Fibroblast of pulmonary artery (primary cell): ENCODE results near the gene COL26A1.

Source experiments
- DNase-seq: peaks from one replicate; pipeline ENCODE4 v3.0.0-alpha.2; 2010; ENCODE audit warnings: low read depth
- H3K4me3 ChIP-seq: replicated peaks from 2 replicates; pipeline ENCODE4 v1.5.1; 2011; ENCODE audit warnings: low read depth, mild to moderate bottlenecking, control low read depth, low read length, moderate library complexity
- TF ChIP-seq, protein P1 (sequence below): IDR thresholded peaks from 2 replicates; pipeline ENCODE4 v1.5.1; 2011; ENCODE audit warnings: mild to moderate bottlenecking, control low read depth, low read length, inconsistent platforms; ENCODE audit errors: missing control alignments

The COL26A1 gene

DNA sequence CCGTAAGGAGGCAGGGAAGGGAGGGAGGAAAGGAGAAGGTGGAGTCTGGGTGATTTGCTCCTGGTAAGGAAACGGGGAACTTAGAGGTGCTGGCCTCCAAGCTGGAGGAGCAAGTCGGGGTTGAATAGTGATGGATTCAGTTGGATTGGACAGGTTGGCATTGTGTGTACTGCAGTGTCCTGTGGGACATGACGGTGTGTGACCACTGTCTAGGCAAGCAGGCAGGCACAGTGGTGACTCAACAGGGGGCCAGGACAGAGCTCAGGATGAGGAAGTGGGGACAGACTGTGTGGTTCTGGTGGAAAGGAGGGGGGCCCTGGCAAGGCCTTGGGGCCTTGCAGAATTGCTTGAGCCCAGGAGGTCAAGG, 48.8 kb downstream of the COL26A1 start:
- TF ChIP-seq, protein P1, sequence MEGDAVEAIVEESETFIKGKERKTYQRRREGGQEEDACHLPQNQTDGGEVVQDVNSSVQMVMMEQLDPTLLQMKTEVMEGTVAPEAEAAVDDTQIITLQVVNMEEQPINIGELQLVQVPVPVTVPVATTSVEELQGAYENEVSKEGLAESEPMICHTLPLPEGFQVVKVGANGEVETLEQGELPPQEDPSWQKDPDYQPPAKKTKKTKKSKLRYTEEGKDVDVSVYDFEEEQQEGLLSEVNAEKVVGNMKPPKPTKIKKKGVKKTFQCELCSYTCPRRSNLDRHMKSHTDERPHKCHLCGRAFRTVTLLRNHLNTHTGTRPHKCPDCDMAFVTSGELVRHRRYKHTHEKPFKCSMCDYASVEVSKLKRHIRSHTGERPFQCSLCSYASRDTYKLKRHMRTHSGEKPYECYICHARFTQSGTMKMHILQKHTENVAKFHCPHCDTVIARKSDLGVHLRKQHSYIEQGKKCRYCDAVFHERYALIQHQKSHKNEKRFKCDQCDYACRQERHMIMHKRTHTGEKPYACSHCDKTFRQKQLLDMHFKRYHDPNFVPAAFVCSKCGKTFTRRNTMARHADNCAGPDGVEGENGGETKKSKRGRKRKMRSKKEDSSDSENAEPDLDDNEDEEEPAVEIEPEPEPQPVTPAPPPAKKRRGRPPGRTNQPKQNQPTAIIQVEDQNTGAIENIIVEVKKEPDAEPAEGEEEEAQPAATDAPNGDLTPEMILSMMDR, result no peak
- no peak overlapping the region for H3K4me3 ChIP-seq
- DNase-seq, result no peak

DNA sequence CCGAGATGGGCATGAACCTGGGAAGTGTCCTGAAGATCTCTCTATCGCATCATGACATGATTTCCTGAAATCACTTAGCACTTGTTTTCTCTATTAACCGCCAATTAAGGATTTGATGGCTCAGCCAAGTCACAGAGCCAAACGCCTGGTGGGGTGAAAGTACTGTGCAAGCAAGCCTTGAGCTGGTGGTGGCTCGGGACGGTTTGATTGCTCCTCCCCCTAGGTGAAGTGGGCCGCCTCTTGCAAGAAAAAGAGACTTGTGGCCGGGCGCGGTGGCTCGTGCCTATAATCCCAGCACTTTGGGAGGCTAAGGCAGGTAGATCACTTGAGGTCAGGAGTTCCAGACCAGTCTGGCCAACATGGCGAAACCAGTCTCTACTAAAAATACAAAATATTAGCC, 50.3 kb downstream of the COL26A1 start:
- no peak for DNase-seq
- H3K4me3 ChIP-seq, result no peak overlapping the region
- TF ChIP-seq, protein P1, result no peak

DNA sequence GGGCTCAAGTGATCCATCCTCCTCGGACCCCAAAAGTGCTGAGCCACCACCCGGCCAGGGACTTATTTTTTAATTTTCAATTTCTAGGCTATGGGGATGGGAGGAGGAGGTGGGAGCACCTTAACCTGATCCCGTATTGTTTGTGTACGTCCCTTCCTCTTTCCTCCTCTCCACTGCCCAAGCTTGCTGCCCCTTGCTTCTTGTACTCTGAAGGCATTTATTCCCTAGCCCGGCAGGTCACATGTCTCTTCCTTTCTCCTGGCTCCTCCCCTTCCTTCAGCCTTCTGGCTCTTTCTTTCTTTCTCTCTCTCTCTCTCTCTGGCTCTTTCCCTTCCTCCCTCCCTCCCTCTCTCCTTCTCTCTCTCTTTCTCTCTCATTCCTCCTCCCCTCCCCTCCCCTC, 56.0 kb downstream of the COL26A1 start:
- TF ChIP-seq, protein P1, result no peak
- no peak overlapping the region for H3K4me3 ChIP-seq
- DNase-seq, result no peak

DNA sequence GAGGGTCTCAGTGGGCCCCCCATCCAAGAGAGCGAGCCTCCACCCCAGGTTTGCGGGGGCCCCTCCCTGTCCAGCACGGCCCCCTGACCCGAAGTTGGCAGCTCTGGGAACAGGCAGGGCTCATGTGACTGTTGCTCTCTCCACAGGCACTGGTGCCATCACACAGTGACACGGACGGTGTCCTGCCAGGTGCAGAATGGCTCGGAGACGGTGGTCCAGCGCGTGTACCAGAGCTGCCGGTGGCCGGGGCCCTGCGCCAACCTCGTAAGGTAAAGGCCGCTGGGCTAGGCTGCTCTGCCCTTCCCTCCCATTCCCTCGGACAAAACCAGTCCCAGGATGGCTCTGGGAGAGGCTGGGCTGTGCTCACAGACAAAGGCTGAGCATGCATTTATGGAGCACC, 57.2 kb downstream of the COL26A1 start:
- DNase-seq, result no peak
- TF ChIP-seq, protein P1, result no peak
- H3K4me3 ChIP-seq, result no peak overlapping the region

DNA sequence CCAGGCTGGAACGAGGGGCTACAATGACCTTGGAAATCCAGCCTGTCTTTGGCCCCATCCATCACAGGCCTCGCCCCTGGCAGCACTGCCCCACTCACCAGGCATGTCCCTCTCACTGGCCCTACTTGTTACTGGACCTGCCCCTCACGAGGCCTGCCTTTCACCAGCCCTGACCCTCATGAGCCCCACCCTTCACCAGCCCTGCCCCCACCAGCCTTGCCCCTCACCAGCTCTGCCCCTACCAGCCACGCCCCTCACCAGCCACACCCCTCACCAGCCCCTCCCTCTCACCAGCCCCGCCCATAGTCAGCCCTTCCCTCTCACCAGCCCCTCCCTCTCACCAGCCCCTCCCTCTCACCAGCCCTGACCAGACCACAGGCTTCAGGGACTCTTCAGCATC, 57.8 kb downstream of the COL26A1 start:
- H3K4me3 ChIP-seq, result no peak overlapping the region
- TF ChIP-seq, protein P1, result no peak
- DNase-seq, result no peak

DNA sequence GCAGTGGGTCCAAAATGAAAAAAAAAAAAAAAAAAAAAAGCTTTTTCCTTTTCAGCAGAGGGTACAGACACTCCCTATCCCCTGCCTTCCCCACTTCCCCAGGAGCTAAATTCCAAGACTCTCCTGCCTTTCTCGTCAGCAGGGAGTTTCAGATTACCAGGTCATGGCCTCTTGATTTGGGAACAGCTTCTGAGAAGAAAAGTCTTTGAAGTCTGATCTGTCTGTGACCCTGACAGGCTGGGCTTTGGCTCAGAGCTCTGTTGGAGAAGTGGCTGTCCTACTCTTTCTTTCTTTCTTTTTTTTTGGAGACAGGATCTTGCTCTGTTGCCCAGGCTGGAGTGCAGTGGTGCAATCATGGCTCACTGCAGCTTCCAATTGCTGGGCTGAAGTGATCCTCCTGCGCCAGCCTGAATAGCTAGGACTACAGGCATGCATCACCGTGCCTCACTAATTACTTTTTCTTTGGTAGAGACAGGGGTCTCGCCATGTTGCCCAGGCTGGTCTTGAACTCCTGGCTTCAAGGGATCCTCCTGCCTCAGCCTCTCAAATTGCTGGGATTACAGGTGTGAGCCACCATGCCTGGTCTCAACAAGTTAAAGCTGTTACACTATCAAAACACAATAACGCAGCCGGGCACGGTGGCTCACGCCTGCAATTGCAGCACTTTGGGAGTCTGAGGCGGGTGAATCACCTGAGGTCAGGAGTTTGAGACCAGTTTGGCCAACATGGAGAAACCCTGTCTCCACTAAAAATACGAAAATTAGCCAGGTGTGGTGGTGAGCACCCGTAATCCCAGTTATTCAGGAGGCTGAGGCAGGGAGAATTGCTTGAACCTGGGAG, 59.9 kb downstream of the COL26A1 start:
- no peak for DNase-seq
- TF ChIP-seq, protein P1, result no peak
- H3K4me3 ChIP-seq, result no peak overlapping the region
